Loucy (cell line): ENCODE results near the gene ARID3B.

Experiments
- EZH2phosphoT487 ChIP-seq: fragments of 200-600 bp; IDR thresholded peaks from 2 replicates; pipeline ENCODE4 v1.6.1; 2018; ENCODE audit warnings: antibody characterized with exemption, mild to moderate bottlenecking, moderate library complexity, borderline replicate concordance
- TF ChIP-seq, protein P1 (sequence below): fragments of 200-600 bp; sonication (generic); conservative IDR thresholded peaks from 2 replicates; pipeline ENCODE4 v1.5.1; 2014; ENCODE audit warnings: mild to moderate bottlenecking, antibody characterized with exemption, low read length

DNA sequence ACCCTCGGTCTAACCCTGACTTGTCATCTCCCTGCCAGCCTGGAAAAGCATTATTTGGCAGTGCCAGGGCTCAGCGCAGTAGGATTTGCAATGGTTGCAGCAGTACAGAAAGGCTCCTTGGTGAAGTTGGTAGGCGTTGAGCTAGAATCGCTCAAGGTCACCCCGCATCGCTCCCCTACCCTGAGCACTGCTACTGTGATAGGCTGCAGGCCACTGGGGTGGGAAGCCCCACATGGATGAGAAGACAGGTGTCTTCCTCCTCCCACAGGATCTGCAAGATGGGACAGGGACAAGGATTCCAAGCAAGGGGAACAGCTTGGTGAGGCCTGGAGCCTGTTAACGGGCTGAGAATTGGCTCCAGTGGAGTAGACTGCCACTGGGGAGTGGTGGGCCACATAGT, 85.3 kb downstream of the ARID3B start:
- TF ChIP-seq, protein P1, sequence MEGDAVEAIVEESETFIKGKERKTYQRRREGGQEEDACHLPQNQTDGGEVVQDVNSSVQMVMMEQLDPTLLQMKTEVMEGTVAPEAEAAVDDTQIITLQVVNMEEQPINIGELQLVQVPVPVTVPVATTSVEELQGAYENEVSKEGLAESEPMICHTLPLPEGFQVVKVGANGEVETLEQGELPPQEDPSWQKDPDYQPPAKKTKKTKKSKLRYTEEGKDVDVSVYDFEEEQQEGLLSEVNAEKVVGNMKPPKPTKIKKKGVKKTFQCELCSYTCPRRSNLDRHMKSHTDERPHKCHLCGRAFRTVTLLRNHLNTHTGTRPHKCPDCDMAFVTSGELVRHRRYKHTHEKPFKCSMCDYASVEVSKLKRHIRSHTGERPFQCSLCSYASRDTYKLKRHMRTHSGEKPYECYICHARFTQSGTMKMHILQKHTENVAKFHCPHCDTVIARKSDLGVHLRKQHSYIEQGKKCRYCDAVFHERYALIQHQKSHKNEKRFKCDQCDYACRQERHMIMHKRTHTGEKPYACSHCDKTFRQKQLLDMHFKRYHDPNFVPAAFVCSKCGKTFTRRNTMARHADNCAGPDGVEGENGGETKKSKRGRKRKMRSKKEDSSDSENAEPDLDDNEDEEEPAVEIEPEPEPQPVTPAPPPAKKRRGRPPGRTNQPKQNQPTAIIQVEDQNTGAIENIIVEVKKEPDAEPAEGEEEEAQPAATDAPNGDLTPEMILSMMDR: no peak
- no peak for TF ChIP-seq EZH2phosphoT487
